Right lobe of liver (tissue), 6 donors: ENCODE data around the gene RASL12. TPM values are rescaled to one million over a fixed set of nuclear protein-coding genes. Genes with fewer than 3 reads are reported as not detected.
A peak's percentile ranks its signal among the peaks of the same experiment; 100 is the strongest.
"Not testable (repeated sequence)": the region's sequence is repeated elsewhere in the genome, so short reads cannot be mapped to it uniquely, and the experiment has no call there.

ENCODE experiments used
- ATAC-seq, 4 donors: fragments of 200-7000 bp; cut with Tn5 transposase; one replicate each; pipeline ENCODE4 v1.9.1; 2020; ENCODE audit warnings: mild to moderate bottlenecking in 4 of 4, moderate library complexity in 4 of 4
- DNase-seq, 3 donors: peaks; one replicate each; pipeline ENCODE4 v3.0.0-alpha.2; 2020
- H3K27ac ChIP-seq, 3 donors: fragments of 200-600 bp; one replicate each; pipeline ENCODE4 v1.8.0; 2022
- H3K27me3 ChIP-seq, 2 donors: fragments of 200-600 bp; one replicate each; pipeline ENCODE4 v1.8.0; 2022
- H3K36me3 ChIP-seq, 4 donors: fragments of 200-600 bp; sonication (generic) in 1 of 4; one replicate each; pipeline versions ENCODE4 v1.5.1 to v1.8.0; 2017 to 2022; ENCODE audit warnings: control low read depth in 1 of 4
- H3K4me1 ChIP-seq, 4 donors: fragments of 200-600 bp; sonication (generic) in 1 of 4; one replicate each; pipeline versions ENCODE4 v1.5.1 to v1.8.0; 2017 to 2022; ENCODE audit warnings: control low read depth in 1 of 4
- H3K4me3 ChIP-seq, 3 donors: fragments of 200-600 bp; one replicate each; pipeline ENCODE4 v1.8.0; 2022
- H3K9me3 ChIP-seq, 4 donors: fragments of 200-600 bp; sonication (generic) in 1 of 4; one replicate each; pipeline versions ENCODE4 v1.5.1 to v1.8.0; 2017 to 2022; ENCODE audit warnings: control low read depth in 1 of 4
- POLR2A ChIP-seq: fragments of 450-650 bp; IDR thresholded peaks from one replicate; pipeline ENCODE4 v1.6.1; 2017; ENCODE audit warnings: antibody characterized with exemption, mild to moderate bottlenecking
- WGBS: methylation state at CpG from one replicate; pipeline ENCODE4 v1.1.6; 2018; ENCODE audit warnings: low coverage, low lambda C conversion rate; ENCODE audit not compliant: insufficient coverage; ENCODE audit errors: missing lambda C conversion rate; 5-methylcytosine and 5-hydroxymethylcytosine counted together
- intact Hi-C, 2 donors: fragments of 100-400 bp; cut with DNase I; formaldehyde crosslinking; loops; one replicate each; pipeline versions ENCODE4 v1.11.2 to v1.14.1; 2022
- total RNA-seq, 6 experiments: library from RNA; depleted of rRNA in 2 of 6; stranded (reverse); fragments of >200 nt in 2 of 6; fragmentation: NEBNext Ultra II Directional in 3 of 6; extraction: Animal tissue kit (Norgen Biotek cat#: 25700) in 3 of 6; gene quantifications; one replicate each; pipeline versions ENCODE4 v1.1.0 to v1.2.4, GENCODE V29; 2016 to 2023
- TF ChIP-seq, protein P1 (sequence below), 4 donors: fragments of 200-600 bp in 3 of 4; fragments of 450-650 bp in 1 of 4; IDR thresholded peaks; one replicate each; pipeline versions ENCODE4 v1.5.1 to v1.8.0; 2016 to 2022; ENCODE audit warnings: antibody characterized with exemption in 4 of 4, mild to moderate bottlenecking in 2 of 4
- donor health status: DM: no; HTN: yes; CAD: no.
- donor health status: DM: no; HTN: no; CAD: no.
- donor health status: DM: no; HTN: no; CAD: no.
- donor health status: DM: no; HTN: yes; CAD: no.
- donor health status: DM: no; HTN: yes; CAD: no.

Gene RASL12
- total RNA-seq, 6 experiments from 2014 or later: 0.07 to 1.5 (median 0.24) TPM

GRCh38 chr15:65028338-65028737 lies 39.5 kb downstream of the RASL12 start:
- peak overlapping the region; percentile 75 to 96 (median 93) for H3K4me3 ChIP-seq
- intact Hi-C loops: no loop called here
- H3K9me3 ChIP-seq: no peaks in the 10 kb centered on the region
- H3K4me1 ChIP-seq: peaks cover 0 to 19% (median 9%) of the 10 kb centered on the region in 4 donors
- no peak for TF ChIP-seq POLR2A
- TF ChIP-seq, protein P1, sequence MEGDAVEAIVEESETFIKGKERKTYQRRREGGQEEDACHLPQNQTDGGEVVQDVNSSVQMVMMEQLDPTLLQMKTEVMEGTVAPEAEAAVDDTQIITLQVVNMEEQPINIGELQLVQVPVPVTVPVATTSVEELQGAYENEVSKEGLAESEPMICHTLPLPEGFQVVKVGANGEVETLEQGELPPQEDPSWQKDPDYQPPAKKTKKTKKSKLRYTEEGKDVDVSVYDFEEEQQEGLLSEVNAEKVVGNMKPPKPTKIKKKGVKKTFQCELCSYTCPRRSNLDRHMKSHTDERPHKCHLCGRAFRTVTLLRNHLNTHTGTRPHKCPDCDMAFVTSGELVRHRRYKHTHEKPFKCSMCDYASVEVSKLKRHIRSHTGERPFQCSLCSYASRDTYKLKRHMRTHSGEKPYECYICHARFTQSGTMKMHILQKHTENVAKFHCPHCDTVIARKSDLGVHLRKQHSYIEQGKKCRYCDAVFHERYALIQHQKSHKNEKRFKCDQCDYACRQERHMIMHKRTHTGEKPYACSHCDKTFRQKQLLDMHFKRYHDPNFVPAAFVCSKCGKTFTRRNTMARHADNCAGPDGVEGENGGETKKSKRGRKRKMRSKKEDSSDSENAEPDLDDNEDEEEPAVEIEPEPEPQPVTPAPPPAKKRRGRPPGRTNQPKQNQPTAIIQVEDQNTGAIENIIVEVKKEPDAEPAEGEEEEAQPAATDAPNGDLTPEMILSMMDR (IDR thresholded peaks at IDR 0.05): no peak
- DNase-seq (no peak), ATAC-seq (no peak)
- H3K36me3 ChIP-seq: peaks cover 0 to 18% (median 8%) of the 10 kb centered on the region in 4 donors
- 51% methylated on average over 10 of the region's 10 CpGs for WGBS
- no peaks in the 10 kb centered on the region for H3K27me3 ChIP-seq
- no peak overlapping the region for H3K27ac ChIP-seq

DNA sequence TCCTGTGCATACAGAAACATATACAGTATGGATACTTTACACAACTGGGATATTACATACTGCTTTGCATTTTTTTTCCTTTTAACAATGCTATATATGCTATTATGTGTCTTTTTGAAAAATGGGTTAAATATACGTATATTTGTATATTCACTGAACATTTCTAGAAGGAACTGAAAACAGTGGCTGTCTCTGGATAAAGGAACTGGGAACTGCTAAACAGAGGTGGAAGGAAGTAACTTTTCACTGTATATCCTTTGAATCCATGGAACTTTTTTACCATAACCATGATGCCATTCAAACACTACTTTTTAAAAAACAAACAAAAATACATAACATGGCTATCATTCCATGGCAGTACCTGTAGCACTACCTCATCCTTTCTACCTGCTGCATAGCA lies 40.2 kb downstream of the RASL12 start:
- WGBS: 50% methylated on average over 1 of the region's 1 CpG
- no peak for TF ChIP-seq POLR2A
- TF ChIP-seq, protein P1 (IDR thresholded peaks at IDR 0.05): no peak
- intact Hi-C loops: no loop called here
- no peak overlapping the region for H3K4me3 ChIP-seq
- no peaks in the 10 kb centered on the region for H3K9me3 ChIP-seq
- H3K4me1 ChIP-seq: peaks cover 0 to 13% (median 6%) of the 10 kb centered on the region in 4 donors
- ATAC-seq (no peak), DNase-seq (no peak)
- no peak overlapping the region for H3K27ac ChIP-seq
- H3K27me3 ChIP-seq: no peaks in the 10 kb centered on the region
- peaks cover 0 to 21% (median 9%) of the 10 kb centered on the region in 4 donors for H3K36me3 ChIP-seq

DNA sequence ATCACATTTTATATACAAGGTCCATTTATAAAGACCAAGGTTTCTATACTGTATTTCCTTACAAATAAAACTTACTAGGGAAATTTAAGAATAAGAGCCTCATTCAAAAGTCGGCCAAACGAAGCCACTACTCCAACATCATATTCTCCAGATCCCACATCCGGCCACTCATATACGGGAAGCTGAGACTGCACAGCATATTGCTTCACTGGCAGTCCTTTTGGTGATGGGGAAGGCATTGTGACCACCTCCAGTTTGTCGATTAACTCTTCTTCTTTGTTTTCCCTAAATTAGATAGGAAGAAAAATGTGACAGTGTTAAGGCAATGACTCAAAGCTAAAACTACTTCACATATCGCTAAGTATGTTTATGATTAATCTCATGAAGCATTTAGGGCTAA lies 41.0 kb downstream of the RASL12 start:
- TF ChIP-seq POLR2A: no peak
- TF ChIP-seq, protein P1 (IDR thresholded peaks at IDR 0.05): no peak
- H3K9me3 ChIP-seq: no peaks in the 10 kb centered on the region
- no peak overlapping the region for H3K4me3 ChIP-seq
- peaks cover 0 to 11% (median 5%) of the 10 kb centered on the region in 4 donors for H3K4me1 ChIP-seq
- intact Hi-C loops: no loop called here
- no peak for DNase-seq
- H3K27me3 ChIP-seq: no peaks in the 10 kb centered on the region
- no peak overlapping the region for H3K27ac ChIP-seq
- 85% methylated on average over 6 of the region's 6 CpGs for WGBS
- no peak for ATAC-seq
- H3K36me3 ChIP-seq: peaks cover 0 to 23% (median 9%) of the 10 kb centered on the region in 4 donors

- Histone ChIP-seq H3K27ac (no peak overlapping the region), H3K4me1 (no peaks in the 10 kb centered on the region), H3K27me3 (no peaks in the 10 kb centered on the region), H3K36me3 (peaks cover 0 to 61% (median 15%) of the 10 kb centered on the region in 4 donors), H3K4me3 (no peak overlapping the region), H3K9me3 (no peaks in the 10 kb centered on the region)
- DNase-seq: no peak
- no peak for TF ChIP-seq POLR2A
- peak in 1 of 4 donors; percentile 43 for ATAC-seq
- intact Hi-C loops: no loop called here
Measured at GRCh38 chr15:65021488-65021887, 46.3 kb downstream of the RASL12 start.

DNA sequence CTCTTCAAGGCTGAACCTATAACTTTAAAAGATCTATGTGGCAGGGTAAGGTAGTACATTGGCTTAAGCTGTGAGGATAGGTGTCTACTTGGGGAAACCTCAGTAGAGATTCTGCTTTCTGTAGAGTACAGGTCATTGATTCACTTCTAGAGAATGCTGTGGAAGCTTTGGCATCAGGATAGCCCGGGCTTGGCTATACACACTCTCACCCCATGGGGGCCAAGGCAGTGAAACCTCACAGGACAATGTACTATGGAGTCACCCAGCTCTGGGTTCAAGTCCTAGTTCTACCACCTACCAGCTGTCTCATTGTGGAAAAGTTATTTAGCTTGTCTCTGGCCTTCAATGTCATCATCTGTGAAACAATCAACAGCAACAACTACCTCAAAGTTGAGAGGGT lies 47.4 kb downstream of the RASL12 start:
- H3K9me3 ChIP-seq: no peaks in the 10 kb centered on the region
- H3K36me3 ChIP-seq: peaks cover 0 to 61% (median 19%) of the 10 kb centered on the region in 4 donors
- ATAC-seq (no peak), DNase-seq (no peak)
- intact Hi-C loops: no loop called here
- H3K27ac ChIP-seq: no peak overlapping the region
- no peaks in the 10 kb centered on the region for H3K4me1 ChIP-seq
- no peaks in the 10 kb centered on the region for H3K27me3 ChIP-seq
- H3K4me3 ChIP-seq: no peak overlapping the region
- WGBS: 83% methylated on average over 1 of the region's 1 CpG
- no peak for TF ChIP-seq POLR2A
- TF ChIP-seq, protein P1 (IDR thresholded peaks at IDR 0.05): no peak

- intact Hi-C loops, H3K4me3 ChIP-seq, H3K4me1 ChIP-seq, DNase-seq, H3K27me3 ChIP-seq, H3K9me3 ChIP-seq, H3K27ac ChIP-seq, ATAC-seq: not testable (repeated sequence)
- peaks cover 0 to 28% (median 11%) of the 10 kb centered on the region in 4 donors for H3K36me3 ChIP-seq
- WGBS: 67% methylated on average over 4 of the region's 4 CpGs
Measured at GRCh38 chr15:65011198-65011597, 56.6 kb downstream of the RASL12 start.
